K562 (cell line): ENCODE measurements around the gene STIL. TPM values are rescaled to one million over a fixed set of nuclear protein-coding genes. Genes with fewer than 3 reads are reported as not detected.

Experiments
- ASH1L ChIP-seq: fragments of 450-650 bp; IDR thresholded peaks from 2 replicates; pipeline ENCODE4 v1.6.1; 2018; ENCODE audit warnings: borderline replicate concordance, mild to moderate bottlenecking, low read depth; ENCODE audit not compliant: partially characterized antibody
- ELF1 ChIP-seq: fragments of 200-800 bp; sonication (Bioruptor generic); IDR thresholded peaks from 2 replicates; pipeline ENCODE4 v1.6.1; 2016; ENCODE audit warnings: missing genetic modification characterization, missing compliant biosample characterization
- ETV5 ChIP-seq: sonication (generic); formaldehyde crosslinking; IDR thresholded peaks from 2 replicates; pipeline ENCODE4 v1.4.0; 2020; ENCODE audit warnings: low read depth, mild to moderate bottlenecking, missing genetic modification reagents
- FOXA1 ChIP-seq: fragments of 450-650 bp; IDR thresholded peaks from 2 replicates; pipeline ENCODE4 v1.6.1; 2016; ENCODE audit warnings: mild to moderate bottlenecking, borderline replicate concordance
- HDAC3 ChIP-seq: fragments of 450-650 bp; IDR thresholded peaks from 2 replicates; pipeline ENCODE4 v1.6.1; 2018; ENCODE audit warnings: borderline replicate concordance, mild to moderate bottlenecking, moderate library complexity; ENCODE audit not compliant: partially characterized antibody
- HLTF ChIP-seq: fragments of 450-650 bp; IDR thresholded peaks from 2 replicates; pipeline ENCODE4 v1.6.1; 2016
- HNRNPUL1 ChIP-seq: fragments of 200-400 bp; formaldehyde crosslinking; IDR thresholded peaks from 2 replicates; pipeline ENCODE4 v1.6.1; 2017; ENCODE audit warnings: low read length
- L3MBTL2 ChIP-seq: fragments of 450-650 bp; IDR thresholded peaks from 2 replicates; pipeline ENCODE4 v1.6.1; 2016; ENCODE audit warnings: mild to moderate bottlenecking, moderate library complexity
- MAZ ChIP-seq, 2 experiments: fragments of 450-650 bp in 1 of 2; sonication (generic) in 1 of 2; formaldehyde crosslinking; IDR thresholded peaks in 1 of 2; conservative IDR thresholded peaks in 1 of 2; 2 replicates each; pipeline versions ENCODE4 v1.4.0 to v1.5.0; 2020; ENCODE audit warnings: mild to moderate bottlenecking in 1 of 2, missing genetic modification reagents in 1 of 2
- NR0B1 ChIP-seq: fragments of 450-650 bp; IDR thresholded peaks from one replicate; pipeline ENCODE4 v1.6.1; 2018; ENCODE audit warnings: mild to moderate bottlenecking, moderate library complexity; ENCODE audit not compliant: partially characterized antibody
- NR2C2 ChIP-seq, 2 experiments: fragments of 200-800 bp in 1 of 2; sonication (Bioruptor generic) in 1 of 2; sonication (generic) in 1 of 2; formaldehyde crosslinking in 1 of 2; IDR thresholded peaks; 2 replicates each; pipeline versions ENCODE4 v1.6.1 to v1.8.0; 2016 to 2022; ENCODE audit warnings: mild to moderate bottlenecking in 1 of 2, missing compliant biosample characterization in 1 of 2, missing genetic modification characterization in 1 of 2, missing genetic modification reagents in 1 of 2
- RAD21 ChIP-seq, 2 experiments: fragments of 250-450 bp in 1 of 2; fragments of 450-650 bp in 1 of 2; sonication (Bioruptor Pico) in 1 of 2; formaldehyde crosslinking in 1 of 2; IDR thresholded peaks in 1 of 2; conservative IDR thresholded peaks in 1 of 2; 2 replicates each; pipeline versions ENCODE4 v1.4.0 to v1.8.0; 2020 to 2022; ENCODE audit warnings: mild to moderate bottlenecking in 2 of 2, moderate library complexity in 1 of 2
- RBM39 ChIP-seq: fragments of 200-400 bp; formaldehyde crosslinking; optimal IDR thresholded peaks from 2 replicates; pipeline ENCODE3; 2018; ENCODE audit warnings: low read depth, low read length
- TAF1 ChIP-seq: IDR thresholded peaks from 2 replicates; pipeline ENCODE4 v1.6.1; 2011; ENCODE audit warnings: mild to moderate bottlenecking, low read length, moderate library complexity; ENCODE audit not compliant: insufficient read depth, control insufficient read depth, severe bottlenecking; ENCODE audit errors: extremely low read depth
- ZNF668 ChIP-seq: fragments of 250-450 bp; sonication (Bioruptor Pico); IDR thresholded peaks from 2 replicates; pipeline ENCODE4 v1.8.0; 2022; ENCODE audit warnings: mild to moderate bottlenecking, inconsistent platforms
- polyA plus RNA-seq, 8 experiments: library from polyadenylated mRNA; depleted of rRNA in 4 of 8; stranded (reverse) in 5 of 8; unstranded in 3 of 8; fragments of >200 nt; fragmentation: Nextera tagmentation in 2 of 8; fragmentation: Illumina TruSeq in 1 of 8; extraction: Ambion mirVana in 2 of 8; extraction: Trizol in 1 of 8; gene quantifications; 2 replicates each; pipeline versions ENCODE4 v1.2.1 to v1.2.3, GENCODE V29; 2011 to 2014; ENCODE audit warnings: inconsistent platforms in 1 of 8, missing spikeins in 1 of 8
- total RNA-seq, 7 experiments: library from RNA; depleted of rRNA in 6 of 7; stranded (reverse); fragments of >200 nt in 6 of 7; fragmentation: Illumina TruSeq in 2 of 7; extraction: Trizol in 2 of 7; gene quantifications; 2 replicates each; pipeline versions ENCODE4 v1.2.1 to v1.2.3, GENCODE V29; 2011 to 2021; ENCODE audit warnings: low replicate concordance in 1 of 7
- TF ChIP-seq, protein P1 (sequence below): fragments of 250-450 bp; sonication (Bioruptor Pico); IDR thresholded peaks from 2 replicates; pipeline ENCODE4 v1.5.0; 2020; ENCODE audit warnings: mild to moderate bottlenecking, borderline replicate concordance
- TF ChIP-seq, protein P2 (sequence below): fragments of 450-650 bp; formaldehyde crosslinking; IDR thresholded peaks from 2 replicates; pipeline ENCODE4 v1.4.0; 2022; ENCODE audit warnings: missing genetic modification characterization

STIL gene
- total and polyA plus RNA-seq, 9 of the 15 experiments (the other 6 are each of a cell fraction or from before 2014, with no cell fraction given) = 10.5 to 77.4 (median 39.6) TPM

GRCh38 chr1:47241114-47242113 is 72.5 kb downstream of the STIL start (continued):
- TF ChIP-seq MAZ (CRISPR knock-in tag; conservative IDR thresholded peaks at IDR 0.05 in 1 of 2, IDR thresholded peaks at IDR 0.05 in 1 of 2) (peak; percentile 23 to 53; a peak in 1 of 4 replicates), ELF1 (tag) (no peak; the same call in 1 of the 2 replicates), NR2C2 (CRISPR knock-in tag; IDR thresholded peaks at IDR 0.05) (no peak), NR2C2 (tag; IDR thresholded peaks at IDR 0.05) (peak; percentile 69), ZNF668 (no peak), L3MBTL2 (peak; percentile 78), TAF1 (no peak), RBM39 (no peak), ASH1L (no peak), HNRNPUL1 (no peak), HDAC3 (no peak), FOXA1 (no peak), RAD21 (CRISPR knock-in tag; conservative IDR thresholded peaks at IDR 0.05 in 1 of 2, IDR thresholded peaks at IDR 0.05 in 1 of 2) (no peak), ETV5 (CRISPR knock-in tag) (peak; percentile 76), NR0B1 (no peak), HLTF (no peak)
- TF ChIP-seq, protein P1, sequence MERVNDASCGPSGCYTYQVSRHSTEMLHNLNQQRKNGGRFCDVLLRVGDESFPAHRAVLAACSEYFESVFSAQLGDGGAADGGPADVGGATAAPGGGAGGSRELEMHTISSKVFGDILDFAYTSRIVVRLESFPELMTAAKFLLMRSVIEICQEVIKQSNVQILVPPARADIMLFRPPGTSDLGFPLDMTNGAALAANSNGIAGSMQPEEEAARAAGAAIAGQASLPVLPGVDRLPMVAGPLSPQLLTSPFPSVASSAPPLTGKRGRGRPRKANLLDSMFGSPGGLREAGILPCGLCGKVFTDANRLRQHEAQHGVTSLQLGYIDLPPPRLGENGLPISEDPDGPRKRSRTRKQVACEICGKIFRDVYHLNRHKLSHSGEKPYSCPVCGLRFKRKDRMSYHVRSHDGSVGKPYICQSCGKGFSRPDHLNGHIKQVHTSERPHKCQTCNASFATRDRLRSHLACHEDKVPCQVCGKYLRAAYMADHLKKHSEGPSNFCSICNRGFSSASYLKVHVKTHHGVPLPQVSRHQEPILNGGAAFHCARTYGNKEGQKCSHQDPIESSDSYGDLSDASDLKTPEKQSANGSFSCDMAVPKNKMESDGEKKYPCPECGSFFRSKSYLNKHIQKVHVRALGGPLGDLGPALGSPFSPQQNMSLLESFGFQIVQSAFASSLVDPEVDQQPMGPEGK = no peak
- TF ChIP-seq, protein P2, sequence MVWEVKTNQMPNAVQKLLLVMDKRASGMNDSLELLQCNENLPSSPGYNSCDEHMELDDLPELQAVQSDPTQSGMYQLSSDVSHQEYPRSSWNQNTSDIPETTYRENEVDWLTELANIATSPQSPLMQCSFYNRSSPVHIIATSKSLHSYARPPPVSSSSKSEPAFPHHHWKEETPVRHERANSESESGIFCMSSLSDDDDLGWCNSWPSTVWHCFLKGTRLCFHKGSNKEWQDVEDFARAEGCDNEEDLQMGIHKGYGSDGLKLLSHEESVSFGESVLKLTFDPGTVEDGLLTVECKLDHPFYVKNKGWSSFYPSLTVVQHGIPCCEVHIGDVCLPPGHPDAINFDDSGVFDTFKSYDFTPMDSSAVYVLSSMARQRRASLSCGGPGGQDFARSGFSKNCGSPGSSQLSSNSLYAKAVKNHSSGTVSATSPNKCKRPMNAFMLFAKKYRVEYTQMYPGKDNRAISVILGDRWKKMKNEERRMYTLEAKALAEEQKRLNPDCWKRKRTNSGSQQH = no peak
